PFSK-1 (cell line): ENCODE data around the gene GDF2.

ENCODE experiments used
- FOXP2 ChIP-seq: optimal IDR thresholded peaks from 2 replicates; pipeline ENCODE3; 2011; ENCODE audit warnings: borderline replicate concordance, control low read depth, inconsistent platforms; ENCODE audit not compliant: insufficient read depth; ENCODE audit errors: extremely low read length, extremely low read depth
- POLR2AphosphoS5 ChIP-seq: IDR thresholded peaks from 2 replicates; pipeline ENCODE4 v1.6.1; 2012; ENCODE audit warnings: low read depth, mild to moderate bottlenecking, control low read depth, low read length, moderate library complexity
- SIN3A ChIP-seq: IDR thresholded peaks from 2 replicates; pipeline ENCODE4 v1.6.1; 2012; ENCODE audit warnings: mild to moderate bottlenecking, low read length, moderate library complexity, borderline replicate concordance; ENCODE audit not compliant: insufficient read depth
- TAF1 ChIP-seq: IDR thresholded peaks from 2 replicates; pipeline ENCODE4 v1.6.1; 2012; ENCODE audit warnings: low read length, control low read depth, borderline replicate concordance; ENCODE audit not compliant: insufficient read depth
- TF ChIP-seq, protein P1 (sequence below), 2 experiments: IDR thresholded peaks; 2 replicates each; pipeline versions ENCODE4 v1.6.1 to v1.8.0; 2011 to 2012; ENCODE audit warnings: low read depth in 2 of 2, low read length in 2 of 2, control low read depth in 1 of 2, inconsistent platforms in 1 of 2, mild to moderate bottlenecking in 1 of 2, moderate library complexity in 1 of 2; ENCODE audit not compliant: insufficient read depth in 1 of 2

The GDF2 gene

DNA sequence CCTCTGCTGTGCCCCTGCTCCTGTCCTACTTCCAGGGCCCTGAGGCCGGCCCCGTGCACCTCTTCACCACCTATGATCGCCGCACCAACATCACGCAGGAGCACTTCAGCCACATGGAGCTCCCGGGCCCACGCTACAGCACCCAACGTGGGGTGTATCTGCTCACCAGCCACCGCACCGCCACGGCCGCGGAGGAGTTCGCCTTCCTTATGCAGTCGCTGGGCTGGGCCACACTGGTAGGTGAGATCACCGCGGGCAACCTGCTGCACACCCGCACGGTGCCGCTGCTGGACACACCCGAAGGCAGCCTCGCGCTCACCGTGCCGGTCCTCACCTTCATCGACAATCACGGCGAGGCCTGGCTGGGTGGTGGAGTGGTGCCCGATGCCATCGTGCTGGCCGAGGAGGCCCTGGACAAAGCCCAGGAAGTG lies 27.7 kb downstream of the GDF2 start:
- TF ChIP-seq POLR2AphosphoS5 = no peak
- TF ChIP-seq, protein P1, sequence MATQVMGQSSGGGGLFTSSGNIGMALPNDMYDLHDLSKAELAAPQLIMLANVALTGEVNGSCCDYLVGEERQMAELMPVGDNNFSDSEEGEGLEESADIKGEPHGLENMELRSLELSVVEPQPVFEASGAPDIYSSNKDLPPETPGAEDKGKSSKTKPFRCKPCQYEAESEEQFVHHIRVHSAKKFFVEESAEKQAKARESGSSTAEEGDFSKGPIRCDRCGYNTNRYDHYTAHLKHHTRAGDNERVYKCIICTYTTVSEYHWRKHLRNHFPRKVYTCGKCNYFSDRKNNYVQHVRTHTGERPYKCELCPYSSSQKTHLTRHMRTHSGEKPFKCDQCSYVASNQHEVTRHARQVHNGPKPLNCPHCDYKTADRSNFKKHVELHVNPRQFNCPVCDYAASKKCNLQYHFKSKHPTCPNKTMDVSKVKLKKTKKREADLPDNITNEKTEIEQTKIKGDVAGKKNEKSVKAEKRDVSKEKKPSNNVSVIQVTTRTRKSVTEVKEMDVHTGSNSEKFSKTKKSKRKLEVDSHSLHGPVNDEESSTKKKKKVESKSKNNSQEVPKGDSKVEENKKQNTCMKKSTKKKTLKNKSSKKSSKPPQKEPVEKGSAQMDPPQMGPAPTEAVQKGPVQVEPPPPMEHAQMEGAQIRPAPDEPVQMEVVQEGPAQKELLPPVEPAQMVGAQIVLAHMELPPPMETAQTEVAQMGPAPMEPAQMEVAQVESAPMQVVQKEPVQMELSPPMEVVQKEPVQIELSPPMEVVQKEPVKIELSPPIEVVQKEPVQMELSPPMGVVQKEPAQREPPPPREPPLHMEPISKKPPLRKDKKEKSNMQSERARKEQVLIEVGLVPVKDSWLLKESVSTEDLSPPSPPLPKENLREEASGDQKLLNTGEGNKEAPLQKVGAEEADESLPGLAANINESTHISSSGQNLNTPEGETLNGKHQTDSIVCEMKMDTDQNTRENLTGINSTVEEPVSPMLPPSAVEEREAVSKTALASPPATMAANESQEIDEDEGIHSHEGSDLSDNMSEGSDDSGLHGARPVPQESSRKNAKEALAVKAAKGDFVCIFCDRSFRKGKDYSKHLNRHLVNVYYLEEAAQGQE (IDR thresholded peaks at IDR 0.05; ENCODE audit: insufficient read depth in 1 of 2, low read depth in 2 of 2, low read length in 2 of 2) = no peak
- no peak for TF ChIP-seq SIN3A
- no peak for TF ChIP-seq FOXP2
- TF ChIP-seq TAF1 = no peak

DNA sequence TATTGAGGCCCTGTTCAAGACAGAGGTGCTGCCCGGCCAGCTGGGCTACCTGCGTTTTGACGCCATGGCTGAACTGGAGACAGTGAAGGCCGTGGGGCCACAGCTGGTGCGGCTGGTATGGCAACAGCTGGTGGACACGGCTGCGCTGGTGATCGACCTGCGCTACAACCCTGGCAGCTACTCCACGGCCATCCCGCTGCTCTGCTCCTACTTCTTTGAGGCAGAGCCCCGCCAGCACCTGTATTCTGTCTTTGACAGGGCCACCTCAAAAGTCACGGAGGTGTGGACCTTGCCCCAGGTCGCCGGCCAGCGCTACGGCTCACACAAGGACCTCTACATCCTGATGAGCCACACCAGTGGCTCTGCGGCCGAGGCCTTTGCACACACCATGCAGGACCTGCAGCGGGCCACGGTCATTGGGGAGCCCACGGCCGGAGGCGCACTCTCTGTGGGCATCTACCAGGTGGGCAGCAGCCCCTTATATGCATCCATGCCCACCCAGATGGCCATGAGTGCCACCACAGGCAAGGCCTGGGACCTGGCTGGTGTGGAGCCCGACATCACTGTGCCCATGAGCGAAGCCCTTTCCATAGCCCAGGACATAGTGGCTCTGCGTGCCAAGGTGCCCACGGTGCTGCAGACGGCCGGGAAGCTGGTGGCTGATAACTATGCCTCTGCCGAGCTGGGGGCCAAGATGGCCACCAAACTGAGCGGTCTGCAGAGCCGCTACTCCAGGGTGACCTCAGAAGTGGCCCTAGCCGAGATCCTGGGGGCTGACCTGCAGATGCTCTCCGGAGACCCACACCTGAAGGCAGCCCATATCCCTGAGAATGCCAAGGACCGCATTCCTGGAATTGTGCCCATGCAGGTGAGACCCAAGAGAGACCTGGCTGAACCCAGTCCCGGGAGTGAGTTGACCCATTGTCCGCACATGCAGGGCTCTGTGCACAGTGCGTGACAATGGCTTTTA lies 28.7 kb downstream of the GDF2 start:
- TF ChIP-seq FOXP2 = no peak
- no peak for TF ChIP-seq TAF1
- TF ChIP-seq, protein P1 (IDR thresholded peaks at IDR 0.05; ENCODE audit: insufficient read depth in 1 of 2, low read depth in 2 of 2, low read length in 2 of 2) = no peak
- TF ChIP-seq SIN3A = no peak
- TF ChIP-seq POLR2AphosphoS5 = no peak

DNA sequence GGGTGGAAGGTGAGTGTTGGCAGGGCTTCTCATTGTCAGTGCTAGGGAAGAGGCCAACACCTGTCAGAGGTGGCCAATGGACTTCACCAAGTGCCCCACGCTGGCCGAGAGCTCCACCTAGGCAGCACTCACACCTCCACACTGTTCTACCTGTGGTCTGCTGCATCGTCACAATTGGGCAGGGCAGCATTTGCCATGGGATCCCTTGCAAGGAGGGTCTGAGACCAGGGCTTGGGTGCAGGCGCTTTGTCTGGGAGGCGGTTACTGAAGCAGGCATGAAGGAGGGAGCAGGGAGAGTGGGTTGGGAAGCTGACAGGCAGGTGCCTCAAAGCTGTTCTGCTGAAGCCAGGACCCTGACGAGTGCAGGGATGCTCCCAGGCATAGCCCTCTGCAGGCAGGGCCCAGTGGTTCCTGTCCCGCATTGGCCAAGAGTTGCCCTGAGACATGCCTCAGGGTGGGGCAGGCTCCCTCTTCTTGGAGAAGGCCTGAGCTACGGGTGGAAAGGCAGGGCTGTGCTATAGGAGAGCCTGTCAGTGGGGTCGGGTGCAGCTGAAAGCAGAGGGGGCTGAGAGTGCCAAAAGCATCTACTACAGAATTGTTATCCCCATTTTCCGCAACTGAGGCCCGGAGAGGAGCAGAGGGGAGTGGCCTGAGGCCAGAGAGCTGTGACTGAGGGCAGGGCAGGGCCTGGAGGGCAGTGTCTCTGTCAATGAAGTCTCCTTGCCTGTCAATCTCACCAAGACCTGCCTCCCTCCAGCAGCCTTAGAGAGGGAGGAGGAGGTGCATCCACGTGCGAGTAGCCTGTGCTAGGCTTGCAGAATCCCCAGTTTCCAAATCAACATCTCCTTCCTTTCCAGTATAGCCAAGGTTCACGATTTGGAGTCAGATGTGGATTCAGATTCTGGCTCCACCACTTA lies 29.9 kb downstream of the GDF2 start:
- no peak for TF ChIP-seq SIN3A
- TF ChIP-seq FOXP2 = no peak
- TF ChIP-seq POLR2AphosphoS5 = no peak
- TF ChIP-seq TAF1 = no peak
- TF ChIP-seq, protein P1 (IDR thresholded peaks at IDR 0.05; ENCODE audit: insufficient read depth in 1 of 2, low read depth in 2 of 2, low read length in 2 of 2) = no peak

GRCh38 chr10:47353351-47353750 lies 31.1 kb downstream of the GDF2 start:
- TF ChIP-seq, protein P1 (IDR thresholded peaks at IDR 0.05; ENCODE audit: insufficient read depth in 1 of 2, low read depth in 2 of 2, low read length in 2 of 2) = no peak
- TF ChIP-seq SIN3A = no peak
- TF ChIP-seq POLR2AphosphoS5 = no peak
